GM19240 (cell line): ENCODE measurements around the gene C4orf33.
"Not testable (repeated sequence)": the region's sequence is repeated elsewhere in the genome, so short reads cannot be mapped to it uniquely, and the experiment has no call there.

Experiments
- DNase-seq: peaks from one replicate; pipeline ENCODE4 v3.0.0; 2011; ENCODE audit warnings: low spot score; ENCODE audit not compliant: insufficient read length

The C4orf33 gene

DNA sequence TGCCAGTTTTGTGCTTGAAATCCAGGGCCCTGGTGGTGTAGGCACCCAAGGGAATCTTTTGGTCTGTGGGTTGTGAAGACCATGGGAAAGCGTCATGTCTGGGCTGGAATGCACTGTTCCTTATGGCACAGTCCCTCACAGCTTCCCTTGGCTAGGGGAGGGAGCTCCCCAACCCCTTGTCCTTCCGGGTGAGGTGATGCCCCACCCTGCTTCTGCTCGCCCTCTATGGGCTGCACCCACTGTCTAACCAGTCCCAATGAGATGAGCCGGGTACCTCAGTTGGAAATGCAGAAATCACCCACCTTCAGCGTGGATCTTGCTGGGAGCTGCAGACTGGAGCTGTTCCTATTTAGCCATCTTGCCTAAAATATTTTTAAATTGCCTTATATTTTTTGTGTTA lies 30.7 kb downstream of the C4orf33 start:
- DNase-seq, result not testable (repeated sequence)

DNA sequence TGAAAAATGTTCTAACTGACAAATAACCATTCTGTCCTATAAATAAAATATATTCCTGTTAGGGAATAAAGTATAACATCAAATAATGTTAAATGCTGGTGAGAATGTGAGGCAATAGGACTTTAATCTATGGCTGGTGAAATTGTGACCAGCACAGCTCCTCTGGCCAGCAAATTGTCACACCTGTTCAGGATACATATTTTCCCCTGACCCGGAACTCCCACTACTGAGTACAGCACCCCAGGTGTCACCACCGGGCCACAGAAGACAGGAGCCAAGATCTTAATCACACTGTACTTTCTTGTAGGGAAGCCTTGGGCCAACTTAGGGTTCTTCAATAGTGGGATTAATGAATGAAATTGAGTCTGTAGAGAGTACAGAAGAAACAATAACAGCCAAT lies 33.2 kb downstream of the C4orf33 start:
- no peak for DNase-seq

DNA sequence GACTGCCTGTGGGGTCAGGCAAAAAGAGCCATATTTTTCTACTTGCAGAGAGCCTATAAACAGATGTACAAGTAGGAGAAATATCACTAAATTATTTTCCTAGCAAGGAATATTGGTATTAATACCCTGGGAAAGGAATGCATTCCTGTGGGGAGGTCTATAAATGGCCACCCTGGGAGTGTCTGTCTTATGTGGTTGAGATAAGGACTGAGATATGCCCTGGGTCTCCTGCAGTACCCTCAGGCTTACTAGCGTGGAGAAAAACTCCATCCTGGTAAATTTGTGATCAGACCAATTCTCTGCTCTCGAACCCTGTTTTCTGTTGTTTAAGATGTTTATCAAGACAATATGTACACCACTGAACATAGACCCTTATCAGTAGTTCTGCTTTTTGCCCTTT lies 35.4 kb downstream of the C4orf33 start:
- no peak for DNase-seq

DNA sequence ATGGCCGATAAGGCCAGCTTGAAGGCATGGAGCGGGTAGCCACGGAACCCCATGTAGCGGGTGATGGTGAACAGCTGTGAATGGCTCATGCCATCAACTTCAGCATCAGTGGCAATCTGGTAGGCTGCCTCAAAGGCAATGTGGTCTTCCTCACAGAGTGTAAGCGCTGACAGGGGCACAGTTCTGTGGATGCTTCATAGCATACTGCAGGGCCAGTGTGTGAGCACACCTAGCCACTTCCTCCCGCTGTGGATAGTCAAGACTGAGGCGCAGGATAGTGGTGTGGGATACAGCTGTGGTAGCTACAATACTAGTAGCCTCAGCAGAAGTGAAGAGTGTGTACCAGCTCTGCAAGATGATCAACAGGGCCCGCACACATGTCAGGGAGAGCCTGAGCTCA lies 40.5 kb downstream of the C4orf33 start:
- DNase-seq, result no peak

DNA sequence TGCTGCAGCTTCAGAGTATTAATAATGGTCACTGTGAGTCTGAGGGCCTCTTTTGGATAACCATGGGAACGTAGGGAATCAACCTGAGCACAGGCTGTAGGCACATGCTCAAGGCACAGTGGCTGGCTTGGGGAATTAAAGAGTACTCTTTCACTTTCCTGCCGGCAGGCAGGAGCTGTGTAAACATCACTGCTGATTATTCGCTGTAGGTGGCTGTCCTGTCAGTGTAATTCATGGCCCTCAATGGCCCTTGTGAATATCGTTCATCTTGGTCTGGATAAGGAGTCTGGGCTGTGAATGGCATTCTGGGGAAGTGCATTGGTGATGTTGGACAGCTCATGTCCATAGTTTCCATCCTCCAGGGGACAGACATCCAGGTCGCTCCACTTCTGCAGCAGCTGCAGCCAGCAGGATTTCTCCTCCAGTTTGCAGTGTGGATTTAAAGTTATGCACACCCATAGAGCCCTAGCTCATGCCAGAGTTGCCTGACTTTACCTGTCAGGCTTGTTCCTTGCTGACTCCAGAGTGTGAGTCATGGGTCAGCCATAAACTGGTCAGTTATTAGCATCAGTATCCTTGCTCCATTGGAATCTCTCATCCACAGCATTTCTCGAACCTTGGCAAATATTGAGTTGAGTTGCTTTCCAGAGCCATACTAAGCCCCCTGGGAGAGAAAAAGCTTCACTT lies 43.0 kb downstream of the C4orf33 start:
- no peak for DNase-seq

DNA sequence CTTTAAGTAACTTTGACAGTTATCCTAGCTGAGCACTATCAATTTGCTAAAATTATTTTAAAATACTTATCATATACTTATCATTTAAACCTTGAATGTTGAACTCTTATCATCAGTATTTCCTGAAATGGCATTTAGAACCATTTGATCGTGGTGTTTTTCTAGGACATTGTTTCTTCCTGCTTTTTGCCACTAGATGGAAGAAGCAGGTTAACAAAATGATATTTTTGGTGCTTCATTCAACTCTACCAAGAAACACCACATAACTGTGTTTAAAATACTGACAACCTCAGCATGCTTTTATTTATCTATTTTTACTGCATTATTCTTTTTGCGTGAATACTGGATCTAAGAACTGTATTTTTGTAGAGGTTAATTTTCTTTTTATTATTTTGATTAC lies 44.6 kb downstream of the C4orf33 start:
- DNase-seq, result no peak

DNA sequence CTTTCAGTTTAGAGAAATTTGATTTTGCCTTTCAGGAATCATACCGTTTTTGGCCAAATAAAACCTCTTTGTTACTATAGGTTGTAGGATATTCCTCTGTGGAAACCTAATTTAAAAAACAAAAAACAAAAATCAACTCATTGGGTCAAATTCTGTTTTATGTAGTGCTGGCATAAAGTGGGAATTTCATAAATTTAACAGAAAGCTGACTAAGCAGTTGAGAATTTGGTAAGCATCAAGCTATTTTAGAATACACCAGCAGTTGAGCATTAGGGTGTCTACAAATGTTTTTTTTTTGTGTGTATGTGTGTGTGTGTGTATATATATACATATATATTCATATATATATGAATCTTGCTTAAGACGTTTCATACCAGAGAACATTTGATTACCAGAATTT lies 47.4 kb downstream of the C4orf33 start:
- no peak for DNase-seq

DNA sequence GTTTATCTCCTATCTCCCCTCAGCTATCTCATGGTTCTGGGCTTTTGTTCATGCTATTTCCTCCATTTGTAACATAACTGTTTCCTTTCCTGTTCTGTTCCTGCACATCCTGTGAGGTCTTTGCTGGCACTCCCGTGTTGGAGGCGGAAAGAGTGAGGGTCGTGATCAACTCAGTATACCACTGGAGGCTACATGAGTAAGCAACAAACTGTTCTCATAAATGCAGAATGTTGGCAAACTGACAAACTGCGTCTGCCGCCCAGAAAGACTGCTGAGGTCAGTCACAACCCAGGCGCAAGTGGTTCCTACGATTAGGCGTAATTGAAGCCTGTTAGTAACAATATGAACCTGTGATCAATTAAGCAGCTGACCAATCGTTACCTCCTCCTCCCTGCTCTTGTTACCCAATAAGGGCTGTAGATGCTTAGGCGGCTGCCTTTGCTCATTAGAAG lies 48.8 kb downstream of the C4orf33 start:
- DNase-seq, result no peak

DNA sequence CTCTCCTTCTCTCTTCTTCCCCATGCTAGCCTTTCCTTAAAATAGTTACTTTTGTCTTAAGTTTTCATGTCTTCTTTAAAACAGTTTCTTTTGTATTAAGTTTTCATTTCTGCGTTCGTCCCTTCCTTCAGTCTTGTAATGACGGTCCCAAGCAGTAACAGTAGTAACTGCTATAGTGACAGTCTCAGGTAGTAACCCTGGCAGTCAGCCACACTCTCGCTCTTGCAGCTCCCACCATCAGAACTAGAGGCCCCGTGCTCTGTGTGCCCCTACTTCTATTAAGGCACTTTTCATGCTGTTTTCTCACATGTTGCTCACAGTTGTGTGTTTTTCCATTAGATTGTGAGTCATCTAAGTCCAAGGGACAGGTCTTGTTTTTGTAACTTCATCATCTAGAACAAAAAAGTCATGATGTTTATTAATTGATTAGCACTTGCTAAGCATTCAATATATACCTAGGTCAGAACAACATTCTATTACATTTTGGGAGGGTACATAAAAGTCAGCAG lies 49.3 kb downstream of the C4orf33 start:
- DNase-seq, result no peak

DNA sequence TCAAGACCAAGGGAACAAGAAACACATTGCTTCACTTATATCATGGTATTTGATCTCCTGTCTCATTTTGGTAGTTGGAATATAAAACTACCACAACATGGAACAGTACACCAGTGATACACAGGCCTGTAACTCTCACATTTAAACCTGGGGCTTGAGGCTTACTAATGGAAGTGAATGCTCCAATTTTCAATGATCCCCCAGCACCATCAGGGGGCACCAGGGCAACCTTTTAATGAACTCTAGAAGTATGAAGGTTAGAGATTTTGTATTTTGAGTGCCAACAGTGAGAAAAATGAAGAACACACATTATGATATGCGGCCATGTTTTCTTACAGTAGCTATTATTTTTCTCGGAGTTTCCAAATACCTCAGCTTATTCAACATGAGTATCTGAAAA lies 50.7 kb downstream of the C4orf33 start:
- DNase-seq, result no peak

DNA sequence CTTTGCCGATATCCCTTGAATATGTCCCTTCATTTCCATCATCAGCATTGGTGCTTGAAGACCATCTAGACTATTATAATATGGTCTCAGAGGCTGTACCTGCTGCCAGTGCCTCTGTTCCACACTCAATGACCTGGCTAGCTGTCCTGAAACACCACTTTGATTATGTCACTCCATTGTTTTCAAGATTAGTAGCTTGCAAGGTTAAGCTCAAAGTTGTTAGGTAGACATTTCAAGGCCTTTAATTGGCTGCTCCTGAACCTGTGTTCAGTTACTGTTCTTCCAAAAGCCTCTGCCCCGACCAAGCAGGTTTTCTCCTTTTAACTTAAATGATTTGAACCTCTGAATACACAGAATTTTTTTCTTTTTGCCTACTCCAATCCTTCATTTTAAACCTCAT lies 52.9 kb downstream of the C4orf33 start:
- no peak for DNase-seq

DNA sequence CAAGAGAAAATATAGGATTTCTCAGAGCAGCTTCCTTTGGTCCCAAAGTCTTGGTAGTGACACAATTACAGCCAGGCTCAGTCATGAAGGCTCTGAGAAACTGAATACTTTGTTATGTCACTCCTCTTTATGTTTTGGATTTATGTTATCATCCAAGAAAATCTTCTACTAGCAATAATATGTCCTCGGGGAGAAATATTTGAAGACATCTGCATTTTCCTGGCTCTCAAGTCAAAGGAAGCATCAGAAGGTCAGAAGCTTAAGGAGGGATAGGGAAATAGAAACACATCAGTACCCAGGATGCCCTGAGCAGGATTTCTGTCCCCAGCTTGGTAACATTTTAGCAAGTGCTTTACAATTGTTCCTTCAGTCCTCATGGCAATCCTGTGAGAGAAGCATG lies 54.0 kb downstream of the C4orf33 start:
- no peak for DNase-seq

DNA sequence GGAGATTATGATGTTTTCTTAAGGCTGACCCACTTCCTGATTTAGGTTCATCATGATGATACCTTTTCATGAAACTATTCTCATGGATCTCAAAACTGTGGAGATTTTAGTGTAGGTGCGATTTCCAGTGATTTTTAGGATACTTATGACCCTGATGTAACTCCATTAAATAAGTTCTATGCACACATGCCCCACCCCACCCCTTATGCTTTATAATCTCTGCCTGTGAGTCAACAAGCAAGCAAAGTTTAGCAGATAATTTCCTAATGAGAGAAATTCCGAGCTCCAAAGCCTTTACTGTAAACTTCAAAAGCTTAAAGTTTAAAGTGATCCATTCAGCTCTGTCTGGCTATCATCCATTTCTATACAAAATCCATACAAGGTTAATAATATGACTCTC lies 56.4 kb downstream of the C4orf33 start:
- DNase-seq, result no peak

DNA sequence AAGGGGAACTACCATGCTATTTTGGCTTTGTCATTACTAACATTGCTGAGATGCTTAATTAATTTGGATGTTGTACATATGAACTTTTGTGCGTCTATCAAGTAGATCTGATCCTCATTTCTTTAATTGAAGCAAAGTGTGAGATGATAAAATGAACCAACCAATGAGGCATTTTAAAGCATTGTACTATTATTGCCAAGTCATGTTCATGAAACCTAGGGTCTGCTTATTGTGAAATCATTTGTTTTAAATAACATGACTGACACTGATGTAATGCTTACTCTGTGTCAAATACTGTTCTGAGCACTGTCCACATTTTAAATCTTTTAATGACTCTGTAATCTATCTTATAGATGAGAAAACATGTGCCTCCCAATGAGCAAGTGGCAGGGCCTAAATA lies 57.7 kb downstream of the C4orf33 start:
- no peak for DNase-seq

DNA sequence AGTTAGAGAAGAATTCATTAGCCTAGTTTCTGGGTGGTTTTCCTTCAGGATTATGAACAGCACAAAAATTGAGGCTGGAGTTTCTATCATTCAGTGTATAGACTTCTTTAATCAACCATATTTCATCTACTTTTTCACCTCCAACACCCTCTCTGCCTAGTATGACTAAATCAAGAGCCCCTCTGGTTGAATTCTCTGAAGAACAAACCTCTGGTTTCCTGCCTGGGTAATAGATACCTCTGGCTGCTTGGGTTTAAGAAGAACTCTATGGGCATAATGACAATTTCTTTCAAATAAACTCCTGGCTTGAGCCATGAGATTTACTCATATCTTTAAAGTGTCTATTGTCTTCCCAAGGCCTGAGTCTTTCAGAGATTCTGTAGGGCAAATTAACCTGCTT lies 66.5 kb downstream of the C4orf33 start:
- DNase-seq, result no peak

DNA sequence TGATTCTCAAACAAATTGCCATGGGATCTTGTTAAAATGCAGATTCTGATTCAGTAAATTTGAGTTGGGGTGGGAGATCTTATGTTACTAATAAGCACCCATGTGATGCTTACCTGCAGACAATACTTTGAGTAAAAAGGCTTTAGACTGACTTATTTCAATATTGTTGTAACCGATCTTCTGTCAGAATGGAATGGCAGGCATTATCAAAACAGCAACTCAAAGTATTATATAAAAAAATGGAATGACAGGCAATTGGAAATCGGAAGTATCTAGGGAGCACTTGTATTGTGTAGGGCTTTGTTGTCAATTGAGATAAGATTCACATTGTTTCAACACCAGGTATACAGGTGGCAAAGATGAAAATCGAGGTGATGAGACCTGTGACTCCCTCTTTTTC lies 67.5 kb downstream of the C4orf33 start:
- DNase-seq, result no peak

DNA sequence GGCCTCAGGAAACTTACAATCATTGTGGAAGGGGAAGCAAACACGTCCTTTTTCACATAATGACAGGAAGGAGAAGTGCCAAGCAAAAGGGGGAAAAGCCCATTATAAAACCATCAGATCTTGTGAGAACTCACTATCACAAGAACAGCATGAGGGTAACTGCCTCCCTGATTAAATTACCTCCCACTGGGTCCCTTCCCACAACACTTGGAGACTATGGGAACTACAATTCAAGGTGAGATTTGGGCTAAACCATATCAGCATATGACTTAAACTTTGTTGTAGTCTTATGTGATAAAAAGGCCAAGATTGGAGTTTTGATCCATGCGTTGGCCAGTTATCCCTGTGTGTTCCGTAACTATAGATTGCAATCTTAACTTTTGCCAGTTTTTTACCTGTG lies 68.3 kb downstream of the C4orf33 start:
- DNase-seq, result no peak
